IMR-90 (cell line): Measurements from ENCODE around the gene CNPY4. TPM values are rescaled to one million over a fixed set of nuclear protein-coding genes. Genes with fewer than 3 reads are reported as not detected.

Source experiments
- ATAC-seq: fragments of 200-7000 bp; cut with Tn5 transposase; 2 replicates; pipeline ENCODE4 v1.9.1; 2020; ENCODE audit warnings: low read depth, mild to moderate bottlenecking, moderate library complexity
- BruUV-seq: library from RNA; stranded (reverse); fragments of 400-500 nt; replicated peaks from 2 replicates; lab custom pipeline; 2021; lab: Mats Ljungman, UMichigan
- CTCF ChIA-PET: fragments of 300-600 bp; formaldehyde crosslinking; extraction: SDS; loops from one replicate; lab custom pipeline; 2021; ENCODE audit warnings: antibody characterized with exemption; lab: Yijun Ruan, JAX
- POLR2A ChIA-PET: fragments of 300-600 bp; sonication (Branson Sonifier 250); formaldehyde crosslinking; loops from one replicate; lab custom pipeline; 2022; ENCODE audit warnings: antibody characterized with exemption; ENCODE audit not compliant: unreplicated experiment; lab: Charles Lee
- DNase-seq: peaks from one replicate; pipeline ENCODE4 v3.0.0; 2013
- H2AFZ ChIP-seq: replicated peaks from 2 replicates; pipeline ENCODE3; 2013; ENCODE audit warnings: low read length, mild to moderate bottlenecking; ENCODE audit not compliant: poor library complexity
- H2AK5ac ChIP-seq: 2 replicates; pipeline ENCODE4 v1.6.1; 2013; ENCODE audit warnings: low read depth, low read length, inconsistent platforms
- H2AK9ac ChIP-seq: replicated peaks from 2 replicates; pipeline ENCODE3; 2013; ENCODE audit warnings: mild to moderate bottlenecking, low read depth, low read length, moderate library complexity; ENCODE audit not compliant: poor library complexity
- H2BK120ac ChIP-seq: 2 replicates; pipeline ENCODE4 v1.6.1; 2013; ENCODE audit warnings: low read depth, low read length, inconsistent platforms
- H2BK15ac ChIP-seq: 3 replicates; pipeline ENCODE4 v1.6.1; 2013; ENCODE audit warnings: low read depth, low read length, inconsistent platforms
- H2BK20ac ChIP-seq: 2 replicates; pipeline ENCODE4 v1.6.1; 2013; ENCODE audit warnings: low read depth, mild to moderate bottlenecking, inconsistent platforms, low read length, moderate library complexity
- H2BK5ac ChIP-seq: 2 replicates; pipeline ENCODE4 v1.6.1; 2013; ENCODE audit warnings: mild to moderate bottlenecking, low read depth, low read length, inconsistent platforms; ENCODE audit not compliant: poor library complexity, severe bottlenecking
- H3K14ac ChIP-seq: replicated peaks from 2 replicates; pipeline ENCODE4 v1.6.1; 2013; ENCODE audit warnings: low read depth, low read length, inconsistent platforms
- H3K18ac ChIP-seq: 2 replicates; pipeline ENCODE4 v1.6.1; 2013; ENCODE audit warnings: low read depth, low read length, control low read depth
- H3K23ac ChIP-seq: 2 replicates; pipeline ENCODE4 v1.6.1; 2013; ENCODE audit warnings: low read depth, low read length, inconsistent platforms
- H3K27ac ChIP-seq: 2 replicates; pipeline ENCODE4 v1.5.1; 2013; ENCODE audit warnings: mild to moderate bottlenecking, control low read depth, low read length; ENCODE audit not compliant: insufficient read depth
- H3K27me3 ChIP-seq: 2 replicates; pipeline ENCODE4 v1.6.1; 2013; ENCODE audit warnings: low read length; ENCODE audit not compliant: control insufficient read depth, insufficient read depth
- H3K36me3 ChIP-seq: 2 replicates; pipeline ENCODE4 v1.6.1; 2013; ENCODE audit warnings: low read length, mixed read lengths; ENCODE audit not compliant: control insufficient read depth, insufficient read depth
- H3K4ac ChIP-seq: 2 replicates; pipeline ENCODE4 v1.6.1; 2013; ENCODE audit warnings: low read depth, low read length, inconsistent platforms
- H3K4me1 ChIP-seq: 2 replicates; pipeline ENCODE4 v1.6.1; 2013; ENCODE audit warnings: low read length, mixed read lengths; ENCODE audit not compliant: control insufficient read depth, insufficient read depth
- H3K4me2 ChIP-seq: 2 replicates; pipeline ENCODE4 v1.6.1; 2013; ENCODE audit warnings: low read depth, mild to moderate bottlenecking, control low read depth, low read length, moderate library complexity
- H3K4me3 ChIP-seq: 2 replicates; pipeline ENCODE4 v1.5.1; 2013; ENCODE audit warnings: low read depth, mild to moderate bottlenecking, control low read depth, low read length, moderate library complexity; ENCODE audit not compliant: insufficient read depth
- H3K56ac ChIP-seq: 2 replicates; pipeline ENCODE4 v1.6.1; 2013; ENCODE audit warnings: low read length, inconsistent platforms; ENCODE audit not compliant: insufficient read depth; ENCODE audit errors: extremely low read depth
- H3K79me1 ChIP-seq, 2 experiments: 2 replicates each; pipeline ENCODE4 v1.6.1; 2013; ENCODE audit warnings: low read length in 2 of 2, inconsistent platforms in 1 of 2, low read depth in 1 of 2
- H3K9ac ChIP-seq: 2 replicates; pipeline ENCODE4 v1.6.1; 2013; ENCODE audit warnings: low read depth, low read length, control low read depth
- H3K9me1 ChIP-seq: 2 replicates; pipeline ENCODE4 v1.6.1; 2013; ENCODE audit warnings: low read length, inconsistent platforms; ENCODE audit not compliant: insufficient read depth
- H3K9me3 ChIP-seq: 2 replicates; pipeline ENCODE4 v1.6.1; 2013; ENCODE audit warnings: low read length; ENCODE audit not compliant: control insufficient read depth, insufficient read depth
- H4K20me1 ChIP-seq: 2 replicates; pipeline ENCODE4 v1.6.1; 2013; ENCODE audit warnings: low read length, inconsistent platforms; ENCODE audit not compliant: insufficient read depth
- H4K5ac ChIP-seq: 2 replicates; pipeline ENCODE4 v1.6.1; 2013; ENCODE audit warnings: mild to moderate bottlenecking, low read depth, low read length, control low read depth
- H4K8ac ChIP-seq, 2 experiments: 2 replicates each; pipeline ENCODE4 v1.6.1; 2013; ENCODE audit warnings: low read depth in 2 of 2, low read length in 2 of 2, control low read depth in 1 of 2, inconsistent platforms in 1 of 2
- H4K91ac ChIP-seq: 2 replicates; pipeline ENCODE4 v1.6.1; 2013; ENCODE audit warnings: low read depth, low read length, inconsistent platforms; ENCODE audit not compliant: insufficient read depth
- BHLHE40 ChIP-seq: fragments of 150-350 bp; IDR thresholded peaks from 2 replicates; pipeline ENCODE4 v1.6.1; 2016; ENCODE audit warnings: mild to moderate bottlenecking, low read depth, low read length
- CEBPB ChIP-seq: IDR thresholded peaks from 2 replicates; pipeline ENCODE4 v1.6.1; 2012; ENCODE audit warnings: low read depth, low read length, improper control_type of control experiment
- MXI1 ChIP-seq: IDR thresholded peaks from 2 replicates; pipeline ENCODE4 v1.6.1; 2012; ENCODE audit warnings: low read depth, mild to moderate bottlenecking, low read length, moderate library complexity, borderline replicate concordance
- POLR2A ChIP-seq: IDR thresholded peaks from 2 replicates; pipeline ENCODE4 v1.6.1; 2012; ENCODE audit warnings: mild to moderate bottlenecking, low read depth, low read length
- SMC3 ChIP-seq: fragments of 150-350 bp; IDR thresholded peaks from 2 replicates; pipeline ENCODE4 v1.6.1; 2016; ENCODE audit warnings: low read depth, mild to moderate bottlenecking, antibody characterized with exemption, low read length, moderate library complexity
- USF2 ChIP-seq: fragments of 150-350 bp; IDR thresholded peaks from 2 replicates; pipeline ENCODE4 v1.6.1; 2017; ENCODE audit warnings: mild to moderate bottlenecking, antibody characterized with exemption, low read length, low read depth
- WGBS, 2 experiments: methylation state at CpG; one replicate each; pipeline versions ENCODE4 v1.1.5 to v1.1.7; 2013; ENCODE audit warnings: missing lambda C conversion rate in 2 of 2; ENCODE audit not compliant: insufficient read length in 1 of 2; ENCODE audit errors: extremely low coverage in 2 of 2; 5-methylcytosine and 5-hydroxymethylcytosine counted together
- dilution Hi-C: fragments of 300-500 bp; cut with HindIII; formaldehyde crosslinking; loops from one replicate; pipeline ENCODE4 v1.14.3; 2018; ENCODE audit warnings: low sequenced_read_pairs; ENCODE audit not compliant: unreplicated experiment
- in situ Hi-C: fragments of 300-500 bp; cut with MboI; formaldehyde crosslinking; loops from 3 replicates; pipeline ENCODE4 v1.14.3; 2019; ENCODE audit warnings: low sequenced_read_pairs, inconsistent platforms, mixed read lengths
- intact Hi-C: fragments of 100-400 bp; cut with micrococcal nuclease; formaldehyde crosslinking; loops from 2 replicates; pipeline ENCODE4 v1.10.0; 2022
- polyA plus RNA-seq, 3 experiments: library from polyadenylated mRNA; depleted of rRNA; stranded (reverse); fragments of >200 nt; gene quantifications; 2 replicates each; pipeline ENCODE4 v1.2.3, GENCODE V29; 2012; ENCODE audit warnings: low replicate concordance in 1 of 3
- total RNA-seq: library from RNA; depleted of rRNA; stranded (reverse); fragments of >200 nt; gene quantifications from 2 replicates; pipeline ENCODE4 v1.2.3, GENCODE V29; 2012

The CNPY4 gene
- total and polyA plus RNA-seq, 2 of the 4 experiments (the other 2 are of a cell fraction) = 13.3 to 21.9 TPM

GRCh38 chr7:100106633-100107032 is 12.8 kb upstream of the CNPY4 start:
- peaks cover 6 to 19% of the 10 kb centered on the region in 2 experiments for H3K79me1 ChIP-seq
- no peak overlapping the region for H2AFZ ChIP-seq
- no peak overlapping the region for H3K56ac ChIP-seq
- intact Hi-C loops = no loop called here
- no peak overlapping the region for H2AK9ac ChIP-seq
- H3K9ac ChIP-seq = no peak overlapping the region
- 90% methylated on average over 4 of the region's 17 CpGs; no CpG with 5 or more reads in 1 of the 2 experiments for WGBS, 2 experiments
- no peak overlapping the region for H3K4ac ChIP-seq
- H4K20me1 ChIP-seq = peaks cover 3% of the 10 kb centered on the region; the same call in 1 of the 2 replicates
- ATAC-seq = no peak
- in situ Hi-C loops = no loop called here
- H3K4me3 ChIP-seq = no peak overlapping the region
- H4K5ac ChIP-seq = no peak overlapping the region
- DNase-seq = no peak
- H3K4me2 ChIP-seq = no peak overlapping the region
- POLR2A ChIA-PET = no interaction called here
- no peak overlapping the region for H4K8ac ChIP-seq
- H2AK5ac ChIP-seq = no peak overlapping the region
- no peaks in the 10 kb centered on the region for H3K27me3 ChIP-seq
- CTCF ChIA-PET = no interaction called here
- dilution Hi-C loops = no loop called here
- no peak overlapping the region for H3K23ac ChIP-seq
- H2BK120ac ChIP-seq = no peak overlapping the region
- peaks cover 8% of the 10 kb centered on the region for H3K4me1 ChIP-seq
- H2BK15ac ChIP-seq = no peak overlapping the region
- no peak overlapping the region for H4K91ac ChIP-seq
- peaks cover 58% of the 10 kb centered on the region for H3K36me3 ChIP-seq
- H3K18ac ChIP-seq = no peak overlapping the region
- no peak overlapping the region for H3K14ac ChIP-seq
- no peak overlapping the region for H2BK5ac ChIP-seq
- no peak overlapping the region for H3K27ac ChIP-seq
- no peak for TF ChIP-seq USF2
- TF ChIP-seq CEBPB = no peak
- no peak for TF ChIP-seq MXI1
- TF ChIP-seq POLR2A = no peak
- no peak for TF ChIP-seq SMC3
- TF ChIP-seq BHLHE40 = no peak
- no TSS peak for BruUV-seq
- no peak overlapping the region for H2BK20ac ChIP-seq
- no peaks in the 10 kb centered on the region for H3K9me3 ChIP-seq
- peaks cover 5% of the 10 kb centered on the region; the same call in 1 of the 2 replicates for H3K9me1 ChIP-seq
